DND-41 (cell line): ENCODE measurements around the gene OR7G1.

Experiments used
- EZH2 ChIP-seq: IDR thresholded peaks from 3 replicates; pipeline ENCODE4 v1.6.1; 2012; ENCODE audit warnings: borderline replicate concordance, low read depth, mild to moderate bottlenecking, moderate library complexity, low read length, inconsistent platforms; ENCODE audit not compliant: severe bottlenecking
- TF ChIP-seq, protein P1 (sequence below): IDR thresholded peaks from 2 replicates; pipeline ENCODE4 v1.5.1; 2012; ENCODE audit warnings: borderline replicate concordance, low read length, moderate library complexity, mild to moderate bottlenecking; ENCODE audit not compliant: poor library complexity, severe bottlenecking; ENCODE audit errors: extremely low read depth

DNA sequence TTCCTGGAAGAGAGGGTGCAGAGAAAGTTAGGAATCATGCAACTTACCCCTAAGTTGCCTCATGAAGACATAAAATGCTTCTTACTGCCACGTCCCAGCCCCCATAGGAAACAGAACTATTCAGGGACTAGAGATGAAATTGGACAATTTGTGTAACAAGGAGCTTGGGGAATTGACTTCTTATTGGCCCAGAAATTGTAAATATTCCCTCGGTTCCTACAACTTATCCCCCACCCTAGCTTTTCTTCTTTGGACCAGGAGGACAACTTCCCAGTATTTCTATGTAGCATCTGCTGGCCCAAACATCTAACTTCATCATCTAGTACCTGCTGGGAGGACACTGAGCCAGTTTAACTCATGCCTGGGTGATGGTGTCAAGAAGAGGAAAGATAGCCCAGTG lies 28.8 kb downstream of the OR7G1 start, which contains the start of gene OR1M1:
- TF ChIP-seq, protein P1, sequence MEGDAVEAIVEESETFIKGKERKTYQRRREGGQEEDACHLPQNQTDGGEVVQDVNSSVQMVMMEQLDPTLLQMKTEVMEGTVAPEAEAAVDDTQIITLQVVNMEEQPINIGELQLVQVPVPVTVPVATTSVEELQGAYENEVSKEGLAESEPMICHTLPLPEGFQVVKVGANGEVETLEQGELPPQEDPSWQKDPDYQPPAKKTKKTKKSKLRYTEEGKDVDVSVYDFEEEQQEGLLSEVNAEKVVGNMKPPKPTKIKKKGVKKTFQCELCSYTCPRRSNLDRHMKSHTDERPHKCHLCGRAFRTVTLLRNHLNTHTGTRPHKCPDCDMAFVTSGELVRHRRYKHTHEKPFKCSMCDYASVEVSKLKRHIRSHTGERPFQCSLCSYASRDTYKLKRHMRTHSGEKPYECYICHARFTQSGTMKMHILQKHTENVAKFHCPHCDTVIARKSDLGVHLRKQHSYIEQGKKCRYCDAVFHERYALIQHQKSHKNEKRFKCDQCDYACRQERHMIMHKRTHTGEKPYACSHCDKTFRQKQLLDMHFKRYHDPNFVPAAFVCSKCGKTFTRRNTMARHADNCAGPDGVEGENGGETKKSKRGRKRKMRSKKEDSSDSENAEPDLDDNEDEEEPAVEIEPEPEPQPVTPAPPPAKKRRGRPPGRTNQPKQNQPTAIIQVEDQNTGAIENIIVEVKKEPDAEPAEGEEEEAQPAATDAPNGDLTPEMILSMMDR, result no peak
- TF ChIP-seq EZH2, result no peak
